ENCODE results near the gene ATG16L2. TPM values are rescaled to one million over a fixed set of nuclear protein-coding genes. Genes with fewer than 3 reads are reported as not detected.

ATG16L2 gene
- total RNA-seq, 1 donor = 12.4 TPM

DNA sequence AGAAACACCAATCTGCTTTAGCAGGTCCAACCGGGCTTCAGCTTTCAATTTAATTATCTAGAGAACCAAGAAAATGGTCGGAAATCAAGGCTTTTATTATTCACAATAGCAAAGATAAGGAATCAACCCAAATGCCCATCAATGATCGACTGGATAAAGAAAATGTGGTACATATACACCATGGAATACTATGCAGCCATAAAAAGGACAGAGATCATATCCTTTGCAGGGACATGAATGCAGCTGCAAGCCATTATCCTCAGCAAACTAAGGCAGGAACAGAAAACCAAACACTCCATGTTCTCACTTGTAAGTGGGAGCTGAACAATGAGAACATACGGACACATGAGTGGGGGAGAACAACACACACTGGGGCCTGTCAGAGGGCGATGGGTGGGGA lies 53.8 kb downstream of the ATG16L2 start:
- DNase-seq (ENCODE audit: low read depth) = no peak
- TF ChIP-seq, protein P1, sequence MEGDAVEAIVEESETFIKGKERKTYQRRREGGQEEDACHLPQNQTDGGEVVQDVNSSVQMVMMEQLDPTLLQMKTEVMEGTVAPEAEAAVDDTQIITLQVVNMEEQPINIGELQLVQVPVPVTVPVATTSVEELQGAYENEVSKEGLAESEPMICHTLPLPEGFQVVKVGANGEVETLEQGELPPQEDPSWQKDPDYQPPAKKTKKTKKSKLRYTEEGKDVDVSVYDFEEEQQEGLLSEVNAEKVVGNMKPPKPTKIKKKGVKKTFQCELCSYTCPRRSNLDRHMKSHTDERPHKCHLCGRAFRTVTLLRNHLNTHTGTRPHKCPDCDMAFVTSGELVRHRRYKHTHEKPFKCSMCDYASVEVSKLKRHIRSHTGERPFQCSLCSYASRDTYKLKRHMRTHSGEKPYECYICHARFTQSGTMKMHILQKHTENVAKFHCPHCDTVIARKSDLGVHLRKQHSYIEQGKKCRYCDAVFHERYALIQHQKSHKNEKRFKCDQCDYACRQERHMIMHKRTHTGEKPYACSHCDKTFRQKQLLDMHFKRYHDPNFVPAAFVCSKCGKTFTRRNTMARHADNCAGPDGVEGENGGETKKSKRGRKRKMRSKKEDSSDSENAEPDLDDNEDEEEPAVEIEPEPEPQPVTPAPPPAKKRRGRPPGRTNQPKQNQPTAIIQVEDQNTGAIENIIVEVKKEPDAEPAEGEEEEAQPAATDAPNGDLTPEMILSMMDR (IDR thresholded peaks at IDR 0.05; ENCODE audit: insufficient read depth, low read length) = no peak
- H3K4me3 ChIP-seq (ENCODE audit: low read depth, low read length) = no peak overlapping the region

DNA sequence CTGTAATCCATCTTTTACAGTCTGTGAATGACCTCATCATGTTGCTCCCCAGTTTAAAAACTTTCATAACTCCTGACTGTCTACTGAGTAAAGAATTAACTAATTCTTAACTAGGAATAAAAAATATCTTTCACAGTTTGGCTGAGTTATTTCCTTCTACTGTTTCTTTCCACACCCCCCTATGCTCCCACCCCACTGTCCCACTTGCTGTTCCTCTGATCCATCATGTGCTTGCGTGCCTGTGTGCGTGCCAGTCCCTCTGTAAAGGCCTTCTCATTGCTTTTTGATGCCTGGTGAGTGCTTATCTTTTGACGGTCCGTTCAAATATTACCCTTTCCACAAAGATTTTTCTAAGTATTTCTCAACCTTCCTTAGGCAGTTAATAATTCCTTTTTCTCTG lies 55.6 kb downstream of the ATG16L2 start:
- no peak overlapping the region for H3K4me3 ChIP-seq (ENCODE audit: low read depth, low read length)
- DNase-seq (ENCODE audit: low read depth) = no peak
- TF ChIP-seq, protein P1 (IDR thresholded peaks at IDR 0.05; ENCODE audit: insufficient read depth, low read length) = no peak

DNA sequence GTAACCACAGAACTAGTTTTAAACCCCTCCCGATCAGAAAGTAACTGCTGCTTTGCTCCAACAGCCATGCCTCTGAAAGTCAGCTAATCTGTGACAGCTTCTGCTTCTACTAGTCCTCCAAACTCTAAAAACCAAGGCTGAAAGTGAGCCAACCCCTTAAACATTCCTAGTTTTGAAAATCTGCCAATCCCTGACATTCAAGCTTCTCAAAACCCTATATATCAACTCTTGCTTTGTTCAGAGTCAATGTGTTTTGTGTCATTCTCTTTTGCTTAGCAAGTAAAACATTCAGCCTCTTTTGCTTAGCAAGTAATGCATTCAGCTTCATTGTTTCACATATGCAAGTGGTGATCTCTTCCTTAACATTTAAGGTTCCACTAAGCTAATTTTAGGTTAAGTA lies 56.9 kb downstream of the ATG16L2 start:
- peak; percentile 21 for DNase-seq (ENCODE audit: low read depth)
- H3K4me3 ChIP-seq (ENCODE audit: low read depth, low read length) = no peak overlapping the region
- TF ChIP-seq, protein P1 (IDR thresholded peaks at IDR 0.05; ENCODE audit: insufficient read depth, low read length) = no peak

DNA sequence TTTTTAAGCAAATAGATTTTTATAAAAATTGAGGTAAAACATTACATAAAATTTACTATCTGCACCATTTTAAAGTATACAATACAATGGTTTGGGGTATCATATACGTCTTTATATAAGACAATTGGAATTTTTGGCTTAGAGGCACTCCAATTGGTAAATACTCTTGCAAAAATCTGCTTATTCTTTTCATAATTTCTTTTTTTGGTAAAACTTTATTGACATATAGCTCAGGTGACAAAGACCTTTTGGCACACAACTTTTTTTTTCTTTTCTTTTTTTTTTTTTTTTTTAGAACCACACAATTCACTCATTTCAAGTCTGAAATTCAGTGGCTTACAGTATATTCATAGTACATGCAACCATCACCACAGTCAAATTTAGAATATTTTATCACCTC lies 57.8 kb downstream of the ATG16L2 start:
- TF ChIP-seq, protein P1 (IDR thresholded peaks at IDR 0.05; ENCODE audit: insufficient read depth, low read length) = no peak
- no peak for DNase-seq (ENCODE audit: low read depth)
- H3K4me3 ChIP-seq (ENCODE audit: low read depth, low read length) = no peak overlapping the region

DNA sequence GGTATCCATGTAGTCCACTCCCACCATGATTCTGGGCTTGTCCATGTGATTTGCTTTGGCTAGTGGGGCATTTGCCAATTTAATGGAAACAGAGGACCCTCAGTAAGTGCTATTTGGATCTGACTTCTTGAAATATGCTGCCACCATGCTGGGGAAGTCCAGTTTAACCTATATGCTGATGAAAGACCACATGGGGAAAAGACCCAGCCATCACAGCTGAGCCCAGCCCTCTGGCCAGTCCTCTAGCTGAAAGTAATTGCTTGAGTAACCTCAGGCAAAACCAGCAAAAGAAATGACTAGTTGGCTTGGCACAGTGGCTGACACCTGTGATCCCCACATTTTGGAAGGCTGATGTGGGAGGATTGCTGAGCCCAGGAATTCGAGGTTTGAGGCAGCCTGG lies 61.5 kb downstream of the ATG16L2 start:
- H3K4me3 ChIP-seq (ENCODE audit: low read depth, low read length) = no peak overlapping the region
- TF ChIP-seq, protein P1 (IDR thresholded peaks at IDR 0.05; ENCODE audit: insufficient read depth, low read length) = no peak
- no peak for DNase-seq (ENCODE audit: low read depth)

DNA sequence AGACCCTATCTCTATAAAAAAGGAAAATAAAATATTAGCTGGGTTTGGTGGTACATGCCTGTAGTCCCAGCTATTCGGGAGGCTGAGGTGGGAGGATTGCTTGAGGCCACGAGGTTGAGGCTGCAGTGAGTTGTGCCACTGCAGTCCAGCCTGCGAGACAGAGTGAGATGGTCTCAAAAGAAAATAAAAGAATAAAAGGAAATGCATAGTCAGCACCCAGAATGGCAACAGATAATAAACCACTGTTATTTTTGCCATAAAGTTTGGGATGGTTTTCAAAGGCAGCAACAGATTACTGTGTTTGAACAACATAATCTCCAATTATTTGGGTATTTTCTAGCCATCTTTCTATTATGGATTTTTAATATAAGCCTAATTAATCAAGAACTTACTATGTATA lies 61.9 kb downstream of the ATG16L2 start:
- H3K4me3 ChIP-seq (ENCODE audit: low read depth, low read length) = no peak overlapping the region
- TF ChIP-seq, protein P1 (IDR thresholded peaks at IDR 0.05; ENCODE audit: insufficient read depth, low read length) = no peak
- DNase-seq (ENCODE audit: low read depth) = no peak

Small RNA genes within 50 kb of the gene (small RNA-seq; reads per million reads assigned to genes)
- not detected for gene MIR4692
- not detected for gene RF00019
- not detected for gene RNU6-672P

Other genes starting within 250 kb of the ATG16L2 start
- gene PDE2A, start 140.0 kb upstream of the ATG16L2 start, total RNA-seq (ENCODE audit: low replicate concordance) = 0.41 TPM in 1 of 2 replicates, not detected in the other
- 66.9 and 184 TPM in 2 replicates for gene ARAP1, start 62.0 kb upstream of the ATG16L2 start, total RNA-seq (ENCODE audit: low replicate concordance)
- gene STARD10, start 20.4 kb upstream of the ATG16L2 start, total RNA-seq (ENCODE audit: low replicate concordance) = 21.4 and 33.3 TPM in 2 replicates